SIG-M5 (cell line): Measurements from ENCODE around the gene FDCSP.
"Not testable (repeated sequence)": the region's sequence is repeated elsewhere in the genome, so short reads cannot be mapped to it uniquely, and the experiment has no call there.

ENCODE experiments used
- DNase-seq: peaks from one replicate; lab custom pipeline; 2025; lab: John Stamatoyannopoulos, UW

The FDCSP gene

DNA sequence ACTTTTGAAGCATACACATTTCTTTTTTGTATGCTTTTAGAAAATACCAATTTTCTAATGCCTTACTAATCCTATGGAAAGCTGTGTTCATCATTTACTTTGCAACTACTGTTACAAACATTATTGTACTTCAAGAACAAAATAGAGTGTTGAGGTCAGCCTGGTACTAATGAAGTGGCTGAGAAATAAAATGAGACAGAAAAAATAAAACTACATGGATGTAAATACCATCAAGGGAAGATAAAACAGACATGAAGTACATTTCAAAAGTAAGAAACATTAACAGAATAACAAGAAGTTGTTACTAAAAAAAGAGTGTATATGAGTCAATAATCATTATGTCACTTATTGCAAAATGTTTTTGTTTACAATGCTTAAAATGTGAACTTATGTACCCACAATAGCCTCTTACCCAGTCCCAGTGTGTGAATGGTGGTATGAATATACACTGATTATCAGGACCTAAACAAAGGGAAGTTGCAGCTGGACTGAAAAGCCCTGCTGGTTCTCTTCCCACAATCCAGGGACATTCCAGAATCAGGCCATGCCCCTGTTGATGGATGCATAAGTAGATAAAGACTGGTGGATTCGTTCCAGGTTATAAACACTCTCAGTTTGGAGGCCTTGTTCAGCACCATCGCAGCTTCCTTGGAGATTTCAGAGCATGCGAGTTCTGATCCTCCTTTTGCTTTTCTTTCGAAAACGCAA is 14.1 kb downstream of the FDCSP start:
- DNase-seq = no peak

DNA sequence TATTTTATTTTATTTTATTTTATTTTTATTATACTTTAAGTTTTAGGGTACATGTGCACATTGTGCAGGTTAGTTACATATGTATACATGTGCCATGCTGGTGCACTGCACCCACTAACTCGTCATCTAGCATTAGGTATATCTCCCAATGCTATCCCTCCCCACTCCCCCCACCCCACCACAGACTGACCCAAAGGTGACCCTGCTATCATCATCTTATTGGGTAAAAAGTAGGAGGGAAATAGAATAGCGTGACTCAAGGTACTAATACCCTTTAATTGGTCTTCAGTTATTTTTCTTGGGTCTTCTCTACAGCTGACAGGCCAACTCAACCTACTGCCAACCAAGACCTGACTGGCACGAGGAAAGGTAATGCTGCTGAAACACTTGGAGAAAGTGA is 16.4 kb downstream of the FDCSP start, which contains the start of gene CSN3:
CSN3 (plus strand) TSS at position 301 of the 400 bp plus-strand sequence. CDS start 2,223 bp downstream, outside the sequence.
- DNase-seq = not testable (repeated sequence)

DNA sequence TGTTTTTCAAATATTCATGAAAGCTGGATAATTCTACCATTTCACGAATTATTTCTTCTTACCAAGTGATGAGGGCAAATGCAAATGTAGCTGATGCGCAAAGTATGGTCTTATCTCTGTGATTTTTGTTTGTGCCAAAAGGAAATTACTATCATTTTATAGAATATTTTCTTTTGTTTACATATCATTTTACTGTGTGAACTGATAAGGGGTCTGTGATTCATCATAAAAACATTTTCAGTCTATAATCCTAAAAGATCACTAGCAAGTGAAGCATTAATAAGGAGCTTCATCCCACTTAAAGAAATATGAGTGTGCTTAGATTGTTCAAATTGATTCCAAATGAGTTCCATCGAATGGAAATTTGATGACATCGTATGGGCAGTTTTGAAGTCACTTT is 17.2 kb downstream of the FDCSP start:
- DNase-seq = no peak

DNA sequence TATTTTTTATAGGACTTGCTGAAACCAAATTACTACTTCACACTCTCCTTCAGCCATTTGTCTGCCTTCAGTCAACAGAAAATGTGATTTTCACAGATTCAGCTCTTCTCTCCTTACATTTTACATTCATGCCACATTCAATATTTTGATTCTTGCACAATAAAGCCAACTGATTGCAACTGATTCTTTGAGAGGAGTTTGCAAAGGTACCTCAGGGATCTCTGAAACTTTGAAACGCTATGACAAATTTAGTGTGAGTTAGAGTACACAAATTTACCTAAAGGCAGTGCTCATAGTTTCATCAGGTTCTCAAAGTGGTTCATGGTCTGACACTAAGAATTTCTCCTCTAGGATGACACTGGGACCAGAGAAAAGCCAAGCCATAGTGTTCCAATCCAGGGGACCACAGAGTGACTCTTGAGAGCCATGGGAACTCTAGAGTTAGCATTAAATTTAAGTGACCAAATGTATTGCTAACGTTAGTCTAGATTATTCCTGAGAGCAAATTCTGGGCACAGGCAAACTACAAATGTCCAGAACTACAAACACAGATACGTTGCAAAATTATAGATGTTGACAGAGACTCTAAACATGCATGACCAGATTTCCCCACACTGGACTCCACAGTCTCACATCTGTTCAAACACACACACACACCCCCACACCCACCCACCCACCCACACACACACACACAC is 25.5 kb downstream of the FDCSP start:
- DNase-seq = no peak

DNA sequence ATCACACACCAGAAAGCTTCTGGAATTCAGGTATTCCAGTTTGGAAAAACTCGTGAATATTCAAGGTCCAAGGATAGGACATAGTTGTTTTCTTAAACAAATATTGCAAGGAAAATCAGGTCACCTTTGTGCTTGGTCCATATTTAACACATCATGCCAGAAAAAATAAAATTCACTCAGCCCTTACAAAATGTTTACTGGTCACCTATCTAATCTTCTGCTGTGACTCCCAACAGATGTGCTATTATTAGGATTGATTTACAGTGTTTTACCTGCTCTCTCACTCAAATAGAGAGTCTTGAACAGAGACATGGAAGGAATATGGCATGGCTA is 26.0 kb downstream of the FDCSP start:
- no peak for DNase-seq

DNA sequence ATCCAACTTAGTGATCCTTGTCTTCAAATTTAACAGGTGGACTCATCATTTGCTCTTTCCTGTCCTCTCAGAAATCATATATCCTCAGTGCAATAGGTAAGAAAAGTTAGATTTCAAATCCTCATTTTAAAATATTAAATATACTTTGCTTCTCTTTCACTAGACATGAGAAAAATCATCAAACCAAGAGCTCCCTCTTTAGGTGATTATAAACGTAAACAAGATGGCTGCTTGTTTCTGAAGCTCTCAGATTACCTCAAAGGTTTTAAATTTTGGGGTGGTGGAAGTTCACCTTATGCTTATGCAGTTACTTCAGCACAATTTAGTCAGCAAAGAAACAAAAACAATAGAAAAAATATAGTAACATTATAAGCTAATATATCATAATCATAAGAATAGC is 43.8 kb downstream of the FDCSP start:
- no peak for DNase-seq

DNA sequence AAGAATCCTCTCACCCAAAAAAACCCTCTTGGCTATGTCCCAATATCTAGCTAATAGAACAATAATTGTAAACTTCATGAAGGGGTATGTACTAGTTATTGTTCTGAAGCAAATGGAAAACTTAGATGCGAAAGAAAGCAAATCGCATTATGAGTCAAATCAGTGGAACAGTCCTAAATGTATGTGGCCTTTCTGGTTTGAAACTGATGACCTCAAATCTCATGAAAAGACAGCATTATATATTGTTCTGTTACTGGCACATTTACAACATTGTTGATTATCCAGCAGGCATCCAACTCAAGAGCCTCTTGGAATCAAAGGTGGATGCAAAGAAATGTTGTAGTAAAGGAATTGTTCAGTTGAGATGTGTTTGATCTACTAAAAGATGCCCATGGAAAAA is 51.2 kb downstream of the FDCSP start:
- DNase-seq = no peak

DNA sequence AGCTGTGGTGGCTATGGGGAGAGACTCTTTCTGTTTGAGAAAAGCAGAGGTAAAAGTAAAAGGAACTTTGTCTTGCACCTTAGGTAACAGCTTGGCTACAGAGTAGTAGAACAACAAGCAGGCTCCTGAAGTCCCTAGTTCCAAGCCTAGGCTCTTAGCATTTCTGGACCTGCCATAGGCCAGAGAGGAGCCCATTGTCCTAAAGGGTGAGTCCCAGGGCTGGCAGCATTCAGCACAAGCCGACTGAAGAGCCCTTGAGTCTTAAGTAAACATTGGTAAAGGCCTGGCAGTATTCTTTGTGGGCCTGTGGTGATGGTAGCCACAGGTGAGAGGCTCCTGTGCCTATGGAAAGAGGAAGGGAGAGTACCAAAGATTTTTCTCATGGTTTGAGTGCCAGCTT is 54.6 kb downstream of the FDCSP start:
- DNase-seq = no peak
